Esophagus squamous epithelium (tissue), 5 donors: ENCODE measurements around the gene PEAK1. TPM values are rescaled to one million over a fixed set of nuclear protein-coding genes. Genes with fewer than 3 reads are reported as not detected.

Experiments
- DNase-seq: peaks from one replicate; lab custom pipeline; 2025; lab: John Stamatoyannopoulos, UW
- H3K27ac ChIP-seq, 4 donors: fragments of 200-600 bp; sonication (generic); one replicate each; pipeline ENCODE4 v1.5.1; 2016 to 2019; ENCODE audit warnings: mild to moderate bottlenecking in 1 of 4
- H3K27me3 ChIP-seq, 4 donors: fragments of 200-600 bp; sonication (generic); 1 replicate in 3 of 4; 2 replicates in 1 of 4; pipeline versions ENCODE4 v1.5.1 to v1.6.0; 2017 to 2021; ENCODE audit warnings: antibody characterized with exemption in 1 of 4
- H3K36me3 ChIP-seq, 3 donors: fragments of 200-600 bp; sonication (generic); one replicate each; pipeline ENCODE4 v1.5.1; 2016 to 2019
- H3K4me1 ChIP-seq, 3 donors: fragments of 200-600 bp; sonication (generic); one replicate each; pipeline ENCODE4 v1.5.1; 2017 to 2019
- H3K4me3 ChIP-seq, 4 donors: fragments of 200-600 bp; sonication (generic); 1 replicate in 3 of 4; 2 replicates in 1 of 4; pipeline ENCODE4 v1.5.1; 2016 to 2019; ENCODE audit warnings: mild to moderate bottlenecking in 2 of 4, moderate library complexity in 1 of 4
- H3K9me3 ChIP-seq, 3 donors: fragments of 200-600 bp; sonication (generic); one replicate each; pipeline ENCODE4 v1.5.1; 2016 to 2019
- POLR2A ChIP-seq, 4 donors: fragments of 450-650 bp; IDR thresholded peaks; one replicate each; pipeline ENCODE4 v1.6.1; 2017; ENCODE audit warnings: antibody characterized with exemption in 4 of 4, mild to moderate bottlenecking in 4 of 4, moderate library complexity in 3 of 4
- WGBS, 2 donors: methylation state at CpG; one replicate each; pipeline ENCODE4 v1.1.5; 2018; 5-methylcytosine and 5-hydroxymethylcytosine counted together
- intact Hi-C: fragments of 100-400 bp; cut with DNase I; formaldehyde crosslinking; loops from one replicate; pipeline ENCODE4 v1.15.0; 2022
- total RNA-seq, 4 donors: library from RNA; depleted of rRNA; stranded (reverse); fragments of >200 nt; gene quantifications; one replicate each; pipeline ENCODE4 v1.1.0, GENCODE V29; 2016
- TF ChIP-seq, protein P1 (sequence below), 6 experiments: fragments of 450-650 bp in 4 of 6; fragments of 200-600 bp in 2 of 6; sonication (generic) in 2 of 6; IDR thresholded peaks; one replicate each; pipeline ENCODE4 v1.5.1; 2016 to 2019; ENCODE audit warnings: antibody characterized with exemption in 6 of 6, mild to moderate bottlenecking in 4 of 6, moderate library complexity in 4 of 6
- donor health status: DM: yes; HTN: yes; CAD: no.

Gene PEAK1
- total RNA-seq, 4 donors from 2014 or later = 8.6 to 47.3 (median 14.0) TPM

- intact Hi-C loops = no loop called here
- WGBS, 2 donors = 83 to 89% methylated on average over 2 of the region's 2 CpGs
- no peak overlapping the region for H3K4me3 ChIP-seq
- H3K4me1 ChIP-seq = no peaks in the 10 kb centered on the region
- H3K27me3 ChIP-seq = no peaks in the 10 kb centered on the region
- no peak for TF ChIP-seq POLR2A (IDR thresholded peaks at IDR 0.05)
- TF ChIP-seq, protein P1, sequence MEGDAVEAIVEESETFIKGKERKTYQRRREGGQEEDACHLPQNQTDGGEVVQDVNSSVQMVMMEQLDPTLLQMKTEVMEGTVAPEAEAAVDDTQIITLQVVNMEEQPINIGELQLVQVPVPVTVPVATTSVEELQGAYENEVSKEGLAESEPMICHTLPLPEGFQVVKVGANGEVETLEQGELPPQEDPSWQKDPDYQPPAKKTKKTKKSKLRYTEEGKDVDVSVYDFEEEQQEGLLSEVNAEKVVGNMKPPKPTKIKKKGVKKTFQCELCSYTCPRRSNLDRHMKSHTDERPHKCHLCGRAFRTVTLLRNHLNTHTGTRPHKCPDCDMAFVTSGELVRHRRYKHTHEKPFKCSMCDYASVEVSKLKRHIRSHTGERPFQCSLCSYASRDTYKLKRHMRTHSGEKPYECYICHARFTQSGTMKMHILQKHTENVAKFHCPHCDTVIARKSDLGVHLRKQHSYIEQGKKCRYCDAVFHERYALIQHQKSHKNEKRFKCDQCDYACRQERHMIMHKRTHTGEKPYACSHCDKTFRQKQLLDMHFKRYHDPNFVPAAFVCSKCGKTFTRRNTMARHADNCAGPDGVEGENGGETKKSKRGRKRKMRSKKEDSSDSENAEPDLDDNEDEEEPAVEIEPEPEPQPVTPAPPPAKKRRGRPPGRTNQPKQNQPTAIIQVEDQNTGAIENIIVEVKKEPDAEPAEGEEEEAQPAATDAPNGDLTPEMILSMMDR (IDR thresholded peaks at IDR 0.05) = no peak
- no peak for DNase-seq
- H3K27ac ChIP-seq = no peak overlapping the region
- H3K9me3 ChIP-seq = no peaks in the 10 kb centered on the region
- no peaks in the 10 kb centered on the region for H3K36me3 ChIP-seq
These were observed 176.8 kb downstream of the PEAK1 start for GRCh38 chr15:77243135-77243534.

GRCh38 chr15:77239882-77240608 lies 179.9 kb downstream of the PEAK1 start:
- WGBS, 2 donors = 64 to 77% methylated on average over 2 of the region's 2 CpGs
- intact Hi-C loops = no loop called here
- no peak for DNase-seq
- Histone ChIP-seq H3K4me1 (no peaks in the 10 kb centered on the region), H3K27me3 (no peaks in the 10 kb centered on the region), H3K27ac (no peak overlapping the region), H3K9me3 (no peaks in the 10 kb centered on the region), H3K36me3 (peaks cover 0 to 13% (median 0%) of the 10 kb centered on the region in 3 donors), H3K4me3 (no peak overlapping the region)
- TF ChIP-seq, protein P1 (IDR thresholded peaks at IDR 0.05) = no peak
- no peak for TF ChIP-seq POLR2A (IDR thresholded peaks at IDR 0.05)

- intact Hi-C loops = no loop called here
- H3K4me3 ChIP-seq = no peak overlapping the region
- TF ChIP-seq, protein P1 (IDR thresholded peaks at IDR 0.05) = no peak
- no peak for TF ChIP-seq POLR2A (IDR thresholded peaks at IDR 0.05)
- H3K27me3 ChIP-seq = no peaks in the 10 kb centered on the region
- no peaks in the 10 kb centered on the region for H3K4me1 ChIP-seq
- peaks cover 0 to 13% (median 0%) of the 10 kb centered on the region in 3 donors for H3K36me3 ChIP-seq
- WGBS, 2 donors = 100% methylated on average over 1 of the region's 2 CpGs
- DNase-seq = no peak
- H3K27ac ChIP-seq = no peak overlapping the region
- no peaks in the 10 kb centered on the region for H3K9me3 ChIP-seq
These were observed 184.3 kb downstream of the PEAK1 start for GRCh38 chr15:77235566-77235965.

DNA sequence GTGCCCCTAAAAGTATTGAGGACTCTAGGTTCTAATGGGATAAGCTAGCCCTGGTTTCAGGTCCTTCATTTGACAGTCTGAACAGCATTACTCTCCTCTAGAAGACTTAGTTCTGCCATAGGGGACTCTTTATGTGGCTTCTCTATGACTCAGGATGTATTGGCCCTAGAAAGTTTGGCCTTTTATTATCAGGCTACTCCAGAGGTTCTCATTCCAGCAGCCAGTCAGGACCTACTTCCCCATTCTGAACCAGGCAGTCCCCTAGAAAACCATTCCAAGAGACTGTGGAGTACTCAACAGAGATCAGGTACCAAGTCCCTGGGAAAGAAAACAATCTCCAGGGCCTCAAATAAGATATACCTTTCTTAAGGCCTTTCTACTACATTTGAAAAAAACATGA lies 191.1 kb downstream of the PEAK1 start:
- DNase-seq = no peak
- H3K4me1 ChIP-seq = peaks cover 0 to 6% (median 0%) of the 10 kb centered on the region in 3 donors
- no peak for TF ChIP-seq POLR2A (IDR thresholded peaks at IDR 0.05)
- TF ChIP-seq, protein P1 (IDR thresholded peaks at IDR 0.05) = no peak
- no peak overlapping the region for H3K4me3 ChIP-seq
- intact Hi-C loops = no loop called here
- no peak overlapping the region for H3K27ac ChIP-seq
- H3K36me3 ChIP-seq = no peaks in the 10 kb centered on the region
- H3K9me3 ChIP-seq = no peaks in the 10 kb centered on the region
- no peaks in the 10 kb centered on the region for H3K27me3 ChIP-seq

- Histone ChIP-seq H3K27me3 (no peaks in the 10 kb centered on the region), H3K27ac (no peak overlapping the region), H3K9me3 (no peaks in the 10 kb centered on the region), H3K4me3 (no peak overlapping the region), H3K36me3 (no peaks in the 10 kb centered on the region), H3K4me1 (peaks cover 0 to 6% (median 0%) of the 10 kb centered on the region in 3 donors)
- no peak for DNase-seq
- TF ChIP-seq, protein P1 (IDR thresholded peaks at IDR 0.05) = no peak
- 56 to 72% methylated on average over 2 of the region's 2 CpGs for whole genome bisulfite sequencing, 2 donors
- intact Hi-C loops = no loop called here
These were observed 193.3 kb downstream of the PEAK1 start for GRCh38 chr15:77226652-77227051.
